Fibroblast of lung (primary cell): ENCODE data around the gene DOLPP1. TPM values are rescaled to one million over a fixed set of nuclear protein-coding genes. Genes with fewer than 3 reads are reported as not detected.

ENCODE experiments used
- DNase-seq, 2 donors: peaks; one replicate each; pipeline versions ENCODE4 v3.0.0 to v3.0.0-alpha.2; 2010; ENCODE audit warnings: low read depth in 2 of 2
- H2AFZ ChIP-seq: 2 replicates; pipeline ENCODE4 v1.5.1; 2012; ENCODE audit warnings: low read length, control low read depth, inconsistent platforms
- H3K27ac ChIP-seq: 2 replicates; pipeline ENCODE4 v1.5.1; 2011; ENCODE audit warnings: low read length, control low read depth; ENCODE audit not compliant: insufficient read depth
- H3K27me3 ChIP-seq: 2 replicates; pipeline ENCODE4 v1.5.1; 2011; ENCODE audit warnings: mild to moderate bottlenecking, low read length; ENCODE audit not compliant: control insufficient read depth, insufficient read depth
- H3K36me3 ChIP-seq: 2 replicates; pipeline ENCODE4 v1.5.1; 2011; ENCODE audit warnings: low read length; ENCODE audit not compliant: control insufficient read depth, insufficient read depth
- H3K4me1 ChIP-seq: 2 replicates; pipeline ENCODE4 v1.5.1; 2011; ENCODE audit warnings: low read length; ENCODE audit not compliant: control insufficient read depth, insufficient read depth; ENCODE audit errors: extremely low read depth
- H3K4me2 ChIP-seq: 2 replicates; pipeline ENCODE4 v1.5.1; 2011; ENCODE audit warnings: low read length, control low read depth; ENCODE audit not compliant: insufficient read depth; ENCODE audit errors: extremely low read depth
- H3K4me3 ChIP-seq, 4 experiments: fragments of 200-600 bp in 1 of 4; sonication (generic) in 1 of 4; replicated peaks in 1 of 4; 2 replicates each; pipeline ENCODE4 v1.5.1; 2011 to 2016; ENCODE audit warnings: low read length in 4 of 4, low read depth in 3 of 4, mild to moderate bottlenecking in 3 of 4, control low read depth in 2 of 4, inconsistent platforms in 1 of 4, mixed read lengths in 1 of 4; ENCODE audit not compliant: insufficient read depth in 1 of 4; ENCODE audit errors: control extremely low read depth in 1 of 4
- H3K79me2 ChIP-seq: 2 replicates; pipeline ENCODE4 v1.5.1; 2012; ENCODE audit warnings: mild to moderate bottlenecking, low read length, inconsistent platforms; ENCODE audit not compliant: control insufficient read depth, insufficient read depth
- H3K9ac ChIP-seq: 2 replicates; pipeline ENCODE4 v1.5.1; 2011; ENCODE audit warnings: mild to moderate bottlenecking, low read length, control low read depth; ENCODE audit not compliant: insufficient read depth
- H3K9me3 ChIP-seq: 2 replicates; pipeline ENCODE4 v1.5.1; 2012; ENCODE audit warnings: low read depth, low read length; ENCODE audit not compliant: control insufficient read depth, insufficient read depth
- H4K20me1 ChIP-seq: 2 replicates; pipeline ENCODE4 v1.5.1; 2011; ENCODE audit warnings: low read length; ENCODE audit not compliant: control insufficient read depth, insufficient read depth; ENCODE audit errors: extremely low read depth
- EZH2 ChIP-seq: IDR thresholded peaks from 2 replicates; pipeline ENCODE4 v1.5.1; 2012; ENCODE audit warnings: low read length, control low read depth, mild to moderate bottlenecking; ENCODE audit errors: missing control alignments
- polyA plus RNA-seq, 2 donors: library from polyadenylated mRNA; depleted of rRNA in 1 of 2; stranded (reverse) in 1 of 2; unstranded in 1 of 2; fragments of >200 nt; gene quantifications; 2 replicates each; pipeline ENCODE4 v1.2.1, GENCODE V29; 2011 to 2012; ENCODE audit warnings: missing spikeins in 1 of 2
- total RNA-seq: library from RNA; depleted of rRNA; stranded (reverse); fragments of >200 nt; gene quantifications from 2 replicates; pipeline ENCODE4 v1.2.1, GENCODE V29; 2014
- TF ChIP-seq, protein P1 (sequence below), 2 donors: IDR thresholded peaks in 1 of 2; conservative IDR thresholded peaks in 1 of 2; 1 replicate in 1 of 2; 2 replicates in 1 of 2; pipeline ENCODE4 v1.5.1; 2011 to 2012; ENCODE audit warnings: low read length in 2 of 2, control low read depth in 1 of 2, inconsistent platforms in 1 of 2, low read depth in 1 of 2, mild to moderate bottlenecking in 1 of 2

DOLPP1 gene
- total and polyA plus RNA-seq, 2 donors (not counting 1 experiment from before 2014, with no cell fraction given), result 7.4 to 9.7 TPM

- Histone ChIP-seq H3K79me2 (peaks cover 27% of the 10 kb centered on the region), H3K4me2 (no peak overlapping the region), H4K20me1 (no peaks in the 10 kb centered on the region), H3K4me1 (peaks cover 4% of the 10 kb centered on the region), H3K4me3 (no peak overlapping the region), H3K9me3 (no peaks in the 10 kb centered on the region), H3K27ac (no peak overlapping the region), H2AFZ (no peak overlapping the region), H3K27me3 (no peaks in the 10 kb centered on the region), H3K36me3 (no peaks in the 10 kb centered on the region), H3K9ac (no peak overlapping the region)
- TF ChIP-seq, protein P1, sequence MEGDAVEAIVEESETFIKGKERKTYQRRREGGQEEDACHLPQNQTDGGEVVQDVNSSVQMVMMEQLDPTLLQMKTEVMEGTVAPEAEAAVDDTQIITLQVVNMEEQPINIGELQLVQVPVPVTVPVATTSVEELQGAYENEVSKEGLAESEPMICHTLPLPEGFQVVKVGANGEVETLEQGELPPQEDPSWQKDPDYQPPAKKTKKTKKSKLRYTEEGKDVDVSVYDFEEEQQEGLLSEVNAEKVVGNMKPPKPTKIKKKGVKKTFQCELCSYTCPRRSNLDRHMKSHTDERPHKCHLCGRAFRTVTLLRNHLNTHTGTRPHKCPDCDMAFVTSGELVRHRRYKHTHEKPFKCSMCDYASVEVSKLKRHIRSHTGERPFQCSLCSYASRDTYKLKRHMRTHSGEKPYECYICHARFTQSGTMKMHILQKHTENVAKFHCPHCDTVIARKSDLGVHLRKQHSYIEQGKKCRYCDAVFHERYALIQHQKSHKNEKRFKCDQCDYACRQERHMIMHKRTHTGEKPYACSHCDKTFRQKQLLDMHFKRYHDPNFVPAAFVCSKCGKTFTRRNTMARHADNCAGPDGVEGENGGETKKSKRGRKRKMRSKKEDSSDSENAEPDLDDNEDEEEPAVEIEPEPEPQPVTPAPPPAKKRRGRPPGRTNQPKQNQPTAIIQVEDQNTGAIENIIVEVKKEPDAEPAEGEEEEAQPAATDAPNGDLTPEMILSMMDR (conservative IDR thresholded peaks at IDR 0.05 in 1 of 2, IDR thresholded peaks at IDR 0.05 in 1 of 2; ENCODE audit: low read depth in 1 of 2, low read length in 2 of 2), result no peak
- TF ChIP-seq EZH2, result no peak
- no peak for DNase-seq
These were observed 32.9 kb downstream of the DOLPP1 start for GRCh38 chr9:129113645-129114304.

- peaks cover 11% of the 10 kb centered on the region for H3K36me3 ChIP-seq
- H3K4me1 ChIP-seq, result peaks cover 10% of the 10 kb centered on the region
- no peaks in the 10 kb centered on the region for H3K9me3 ChIP-seq
- H2AFZ ChIP-seq, result no peak overlapping the region
- no peak overlapping the region for H3K4me3 ChIP-seq
- TF ChIP-seq, protein P1 (conservative IDR thresholded peaks at IDR 0.05 in 1 of 2, IDR thresholded peaks at IDR 0.05 in 1 of 2; ENCODE audit: low read depth in 1 of 2, low read length in 2 of 2), result no peak
- no peak for TF ChIP-seq EZH2
- no peak overlapping the region for H3K9ac ChIP-seq
- DNase-seq, result no peak
- H3K4me2 ChIP-seq, result no peak overlapping the region
- H3K27me3 ChIP-seq, result no peaks in the 10 kb centered on the region
- H3K79me2 ChIP-seq, result peaks cover 13% of the 10 kb centered on the region
- H3K27ac ChIP-seq, result no peak overlapping the region
- H4K20me1 ChIP-seq, result no peaks in the 10 kb centered on the region
These were observed 37.9 kb downstream of the DOLPP1 start for GRCh38 chr9:129118799-129119198.

DNA sequence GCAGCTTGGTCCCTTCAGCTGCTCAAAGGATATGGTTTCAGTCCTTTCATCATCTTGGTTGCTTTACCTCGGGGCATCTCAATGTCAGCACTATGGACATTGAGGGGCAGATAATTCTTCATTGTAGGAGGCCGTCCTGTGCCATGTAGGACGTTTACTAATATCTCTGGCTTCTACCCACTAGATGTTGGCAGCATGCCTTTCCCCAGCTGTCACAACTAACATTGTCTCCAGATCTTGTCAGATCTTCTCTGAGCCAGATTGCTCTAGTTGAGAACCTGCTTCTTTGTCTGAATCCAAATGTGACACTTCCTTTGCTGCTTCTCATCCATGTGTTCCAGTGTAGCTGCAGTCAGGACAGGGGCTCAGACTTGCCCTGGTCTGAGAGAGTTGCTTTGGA, 40.6 kb downstream of the DOLPP1 start:
- no peak overlapping the region for H3K9ac ChIP-seq
- no peak overlapping the region for H3K4me2 ChIP-seq
- no peaks in the 10 kb centered on the region for H3K9me3 ChIP-seq
- H2AFZ ChIP-seq, result no peak overlapping the region
- no peak overlapping the region for H3K27ac ChIP-seq
- peaks cover 11% of the 10 kb centered on the region for H3K36me3 ChIP-seq
- H3K27me3 ChIP-seq, result no peaks in the 10 kb centered on the region
- H3K4me1 ChIP-seq, result peaks cover 12% of the 10 kb centered on the region
- TF ChIP-seq, protein P1 (conservative IDR thresholded peaks at IDR 0.05 in 1 of 2, IDR thresholded peaks at IDR 0.05 in 1 of 2; ENCODE audit: low read depth in 1 of 2, low read length in 2 of 2), result no peak
- TF ChIP-seq EZH2, result no peak
- H3K4me3 ChIP-seq, result no peak overlapping the region
- H3K79me2 ChIP-seq, result peaks cover 8% of the 10 kb centered on the region
- DNase-seq, result peak in 1 of 2 donors; percentile 50
- no peaks in the 10 kb centered on the region for H4K20me1 ChIP-seq
